Keratinocyte (primary cell): ENCODE results near the gene COA8.

Experiments
- CTCF ChIP-seq, 3 experiments: IDR thresholded peaks in 1 of 3; conservative IDR thresholded peaks in 1 of 3; optimal IDR thresholded peaks in 1 of 3; 2 replicates in 2 of 3; 3 replicates in 1 of 3; pipeline versions ENCODE3 to v1.5.1; 2011; ENCODE audit warnings: low read length in 3 of 3, mild to moderate bottlenecking in 3 of 3, moderate library complexity in 2 of 3, control low read depth in 1 of 3, inconsistent platforms in 1 of 3; ENCODE audit not compliant: insufficient read depth in 2 of 3; ENCODE audit errors: extremely low read depth in 1 of 3
- EZH2 ChIP-seq: IDR thresholded peaks from one replicate; pipeline ENCODE4 v1.6.1; 2012; ENCODE audit warnings: inconsistent platforms, mild to moderate bottlenecking, low read length, moderate library complexity

DNA sequence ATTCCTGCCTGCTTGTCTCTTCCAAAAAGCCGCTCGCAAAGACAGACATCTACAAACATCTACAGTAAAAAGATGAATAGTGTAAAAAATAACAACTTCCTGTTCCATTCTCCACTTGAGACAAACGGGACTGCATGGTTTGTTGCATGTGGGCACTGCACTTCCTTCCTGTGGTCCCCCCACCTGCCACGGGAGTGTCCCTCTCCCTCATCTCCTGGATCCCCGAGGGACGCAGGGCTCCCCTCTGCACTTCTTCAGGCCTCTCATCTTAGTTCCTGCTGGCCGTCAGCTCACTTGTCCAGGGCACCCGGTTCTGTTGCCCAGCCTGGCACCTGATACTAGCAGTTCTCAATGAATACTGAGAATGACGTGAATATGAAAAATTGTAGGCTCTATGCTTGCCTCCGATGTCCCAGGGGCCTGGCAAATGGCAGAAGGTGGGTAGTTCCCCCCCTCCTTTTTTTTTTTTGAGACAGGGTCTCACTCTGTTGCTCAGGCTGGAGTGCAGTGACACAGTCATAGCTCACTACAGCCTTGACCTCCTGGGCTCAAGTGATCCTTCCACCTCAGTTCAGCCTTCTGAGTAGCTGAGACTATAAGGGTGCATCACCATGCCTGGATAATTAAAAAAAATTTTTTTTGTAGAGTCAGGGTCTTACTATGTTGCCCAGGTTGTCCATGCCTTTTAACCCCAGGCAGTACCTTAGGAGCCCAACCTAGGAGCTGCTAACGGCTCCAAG, 62.8 kb downstream of the COA8 start:
- TF ChIP-seq CTCF (optimal IDR thresholded peaks at IDR 0.05 in 1 of 3, IDR thresholded peaks at IDR 0.05 in 1 of 3, conservative IDR thresholded peaks at IDR 0.05 in 1 of 3; ENCODE audit: extremely low read depth in 1 of 3, insufficient read depth in 2 of 3, low read length in 3 of 3) (no peak), EZH2 (no peak)
